Activated gamma-delta T cell (primary cell): ENCODE results near the gene SGMS1.

Source experiments
- DNase-seq: peaks from one replicate; lab custom pipeline; 2025; lab: John Stamatoyannopoulos, UW

The SGMS1 gene

DNA sequence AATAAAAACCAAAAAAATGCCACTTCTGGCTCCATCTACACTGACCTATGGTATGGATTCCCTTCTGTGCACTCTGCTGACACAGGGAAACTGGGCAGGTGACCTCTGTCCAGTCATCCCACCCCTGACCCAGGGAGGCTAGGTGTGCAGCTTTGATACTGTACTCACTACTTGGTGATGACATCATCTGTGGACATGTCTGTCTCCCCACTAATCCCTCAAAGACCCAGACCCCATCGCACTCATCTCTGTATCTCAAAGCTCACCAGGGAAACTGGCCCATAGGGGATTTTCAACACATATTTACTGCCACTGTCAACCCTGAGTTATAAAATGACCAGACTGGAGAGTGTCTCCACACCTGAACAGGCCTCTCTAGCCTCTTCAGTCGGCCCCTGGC lies 10.6 kb downstream of the SGMS1 start:
- no peak for DNase-seq

DNA sequence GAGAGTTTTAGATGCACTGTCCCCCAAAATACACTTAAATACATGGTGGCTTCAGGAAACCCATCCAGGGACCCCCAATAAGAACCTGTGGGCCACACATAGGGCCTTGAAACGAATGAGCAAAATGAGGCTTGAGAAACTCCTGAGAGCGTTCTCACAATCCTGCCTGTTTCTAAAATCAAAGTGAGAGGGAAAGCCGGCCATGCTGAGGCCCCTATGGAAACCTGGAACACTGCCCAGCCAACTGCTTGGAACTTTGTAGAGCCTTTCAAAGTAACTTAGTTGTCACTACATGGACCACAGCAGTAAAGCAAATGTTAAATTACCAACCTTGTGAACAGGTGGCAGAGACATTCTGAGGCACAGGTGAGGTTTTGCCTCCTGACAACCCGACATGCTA lies 13.4 kb downstream of the SGMS1 start:
- no peak for DNase-seq

DNA sequence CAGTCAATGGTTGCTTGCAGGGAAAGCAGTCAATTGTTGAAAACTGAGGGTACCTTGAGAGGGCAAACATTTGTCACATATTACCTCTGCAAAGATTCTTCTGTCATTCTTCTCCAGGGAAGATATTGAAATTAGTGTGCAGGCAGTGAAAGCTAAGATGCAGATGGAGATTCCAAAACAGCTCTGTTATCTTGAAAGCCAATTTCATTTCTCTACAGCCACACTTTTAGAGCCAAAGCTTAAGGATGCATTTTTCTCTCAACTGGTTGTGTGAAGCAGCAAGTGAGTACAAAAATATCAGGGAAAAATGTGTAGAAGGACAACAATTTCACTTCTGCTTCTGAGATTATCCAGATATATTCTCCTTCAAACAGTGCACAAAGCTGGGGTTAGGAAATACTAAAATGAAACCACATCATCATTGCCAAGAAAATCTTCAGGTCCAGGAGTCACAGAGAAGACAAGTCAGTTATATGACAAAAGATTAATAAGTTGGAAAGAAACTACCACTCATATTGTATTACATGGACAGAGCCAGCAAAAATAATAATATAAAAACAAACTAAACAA lies 16.3 kb downstream of the SGMS1 start:
- DNase-seq: no peak

DNA sequence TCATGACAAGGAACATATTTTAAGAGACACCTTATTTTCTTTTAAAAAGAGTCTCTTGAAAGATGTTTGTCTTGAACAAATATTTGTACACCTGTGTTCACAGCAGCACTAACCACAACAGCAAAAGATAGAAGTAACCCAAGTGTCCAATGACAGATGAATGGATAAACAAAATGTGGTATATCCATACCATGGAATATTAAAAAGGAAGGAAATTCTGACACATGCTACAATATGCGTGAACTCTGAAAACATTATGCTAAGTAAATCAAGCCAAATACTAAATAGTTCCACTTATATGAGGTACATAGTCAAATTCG lies 17.8 kb downstream of the SGMS1 start:
- DNase-seq: no peak

DNA sequence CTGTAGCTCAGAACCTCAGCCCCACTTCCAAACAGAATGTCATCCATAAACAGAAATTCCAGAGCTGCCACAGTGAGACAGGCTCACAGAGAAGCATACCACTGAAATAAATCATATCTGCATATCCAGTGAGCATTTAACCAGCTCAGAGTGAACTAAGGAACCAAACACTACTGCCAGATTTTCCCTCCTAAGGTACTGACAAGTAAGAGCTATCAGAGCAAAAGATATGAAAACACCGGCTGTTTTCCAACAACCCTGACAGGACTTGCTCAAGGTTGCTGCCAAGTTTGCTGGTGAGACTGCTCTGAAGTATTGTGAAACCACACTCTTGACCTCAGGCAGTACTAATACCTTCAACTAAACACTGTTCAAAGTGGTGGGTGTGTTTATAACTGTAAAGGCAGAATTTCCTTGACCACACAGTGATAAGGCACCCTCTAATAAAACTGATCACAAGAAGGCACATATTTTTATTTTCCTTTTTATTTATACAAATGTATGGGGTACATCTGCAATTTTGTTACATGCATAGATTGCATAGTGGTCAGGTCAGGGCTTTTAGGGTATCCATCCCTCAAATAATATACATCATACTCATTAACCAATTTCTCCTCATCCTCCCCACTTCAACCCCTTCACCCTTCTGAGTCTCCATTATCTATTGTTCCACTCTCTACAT lies 18.3 kb downstream of the SGMS1 start:
- DNase-seq: no peak

DNA sequence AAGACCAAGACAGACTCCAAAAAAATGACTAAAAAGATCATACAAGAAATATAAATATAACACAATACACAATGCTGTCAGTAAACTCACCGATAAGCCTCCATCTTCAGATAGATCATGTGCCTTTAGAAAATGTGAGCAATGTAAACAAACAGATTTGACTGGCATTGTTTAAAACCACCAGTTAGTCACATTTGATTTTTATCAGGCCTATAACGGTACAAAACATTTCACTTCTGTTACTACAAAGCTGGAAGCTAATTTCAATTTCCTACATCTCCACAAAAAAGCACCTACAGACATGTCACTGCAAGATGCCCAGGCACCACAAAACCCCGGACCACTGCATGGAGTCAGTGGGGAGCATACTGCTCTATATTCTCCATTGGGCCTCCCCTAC lies 18.9 kb downstream of the SGMS1 start:
- no peak for DNase-seq

DNA sequence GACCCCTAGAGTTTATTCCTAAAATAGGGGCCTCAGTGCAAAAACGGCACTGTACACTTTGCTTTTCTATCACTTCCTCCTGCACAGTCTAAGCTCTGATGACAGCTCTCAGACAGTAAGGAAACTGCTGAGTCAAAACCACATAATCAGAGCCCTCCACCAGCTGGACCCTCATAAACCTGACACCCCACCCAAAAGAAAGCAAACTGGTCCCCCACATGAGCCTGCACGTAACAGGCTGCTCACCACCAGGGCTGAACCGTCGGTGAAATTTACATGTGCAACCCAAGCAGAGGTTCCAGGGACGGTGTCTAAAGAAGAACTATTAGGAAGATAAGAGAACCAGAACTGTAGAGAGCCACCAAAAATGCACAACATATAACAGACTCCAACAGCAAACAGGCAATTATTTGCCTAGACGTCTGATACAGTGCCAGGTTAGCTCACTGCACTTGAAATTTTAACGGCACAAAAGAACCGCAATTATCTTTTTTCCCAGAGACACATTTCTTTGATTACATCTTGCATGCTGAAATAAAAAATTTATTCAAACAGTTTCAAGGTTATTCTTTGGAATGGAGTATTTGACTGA lies 19.6 kb downstream of the SGMS1 start:
- DNase-seq: no peak

DNA sequence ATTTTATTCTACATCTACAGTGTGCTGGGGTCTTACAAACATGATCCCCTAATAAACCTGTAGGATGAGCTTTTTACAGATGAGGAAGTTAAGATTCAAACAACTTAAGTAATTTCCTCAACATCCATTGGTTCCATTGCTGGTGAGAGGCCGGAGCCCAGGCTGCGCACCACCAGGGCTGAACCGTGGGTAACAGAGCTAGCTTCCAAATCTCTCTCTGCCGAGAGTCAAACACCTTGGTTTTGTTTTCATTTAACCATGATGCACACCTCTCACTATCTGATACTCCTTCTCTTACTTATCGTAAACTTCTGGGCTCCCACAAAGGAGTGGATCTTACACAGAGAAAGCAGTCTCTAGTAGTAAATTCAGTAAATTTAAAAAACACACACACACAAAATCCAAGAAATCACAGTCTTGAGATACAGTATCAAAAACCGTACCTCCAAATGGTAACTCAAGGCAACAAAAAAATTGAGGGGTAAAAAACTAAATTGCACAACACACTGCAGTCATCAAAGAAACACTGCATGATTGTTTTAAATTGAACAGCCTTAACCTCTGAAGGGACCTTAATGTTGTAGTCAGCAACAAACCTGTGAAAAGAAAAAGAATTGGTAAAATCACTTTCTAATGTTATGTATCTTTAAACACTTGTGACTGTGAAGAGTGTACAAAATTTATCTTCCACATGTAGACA lies 20.5 kb downstream of the SGMS1 start:
- DNase-seq: no peak

DNA sequence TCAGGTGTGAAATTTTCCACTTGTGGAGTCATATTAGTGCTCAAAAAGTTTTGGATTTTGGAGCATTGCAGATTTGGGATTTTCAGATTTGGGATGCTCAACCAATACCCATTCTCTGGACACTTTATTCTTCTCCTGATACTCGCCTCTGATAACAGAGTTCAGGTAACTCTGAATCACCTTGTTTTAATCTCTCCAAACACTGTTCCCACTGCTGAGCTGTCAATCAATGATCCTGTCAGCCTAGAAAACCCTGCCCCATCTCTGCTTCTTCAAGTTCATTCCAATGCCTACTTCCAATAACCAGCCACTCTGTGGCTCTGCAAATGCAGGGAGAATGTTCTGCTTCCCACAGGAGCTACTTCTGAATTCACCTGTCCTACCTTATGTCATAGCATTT lies 21.8 kb downstream of the SGMS1 start:
- no peak for DNase-seq

DNA sequence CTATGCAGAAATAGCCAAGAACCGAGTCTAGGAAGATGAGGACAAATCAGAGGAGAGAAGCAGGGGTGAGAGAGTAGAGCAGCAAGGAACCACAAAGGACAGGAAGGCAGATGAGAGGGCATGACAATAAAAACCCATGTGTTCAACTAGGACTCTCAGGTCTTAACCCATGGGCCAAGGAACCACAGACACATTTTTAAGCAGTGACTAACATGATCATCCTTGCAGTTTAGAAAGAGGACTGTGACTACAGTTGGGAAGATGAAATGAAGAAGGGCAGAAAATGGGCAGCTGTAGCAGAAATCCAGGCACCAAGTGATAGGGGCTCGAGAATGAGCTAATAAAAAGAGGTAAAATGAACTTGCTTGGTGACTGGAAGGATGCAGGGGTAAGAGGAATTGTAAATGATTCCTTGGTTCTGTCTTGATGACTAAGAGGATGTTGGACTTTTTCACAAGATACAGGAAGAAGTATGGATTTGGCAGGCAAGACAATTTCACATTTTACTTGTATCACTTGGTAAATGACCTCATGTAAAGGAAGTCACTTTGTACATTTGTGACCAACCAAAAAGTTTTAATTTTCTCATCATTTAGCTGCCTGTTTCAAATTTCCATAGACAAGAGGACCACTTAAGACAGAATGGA lies 22.8 kb downstream of the SGMS1 start:
- DNase-seq: no peak

DNA sequence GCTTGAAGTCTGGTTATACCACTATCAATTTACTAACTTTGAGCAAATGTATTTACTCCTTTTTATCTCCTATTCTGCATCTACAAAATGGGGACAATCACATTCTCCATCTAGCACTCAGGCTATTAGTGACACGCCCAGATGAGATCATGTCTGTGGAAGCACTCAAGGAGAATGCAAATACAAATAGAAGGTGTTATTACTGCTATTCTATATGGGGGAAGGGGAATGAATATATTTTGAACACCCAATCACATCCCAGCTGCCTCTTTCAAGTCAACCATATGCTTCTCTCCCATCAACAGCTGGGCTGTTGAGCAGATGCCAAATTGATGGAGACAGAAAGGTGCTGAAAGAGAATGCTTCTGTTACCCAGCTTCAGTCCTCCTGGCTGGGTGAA lies 23.5 kb downstream of the SGMS1 start:
- no peak for DNase-seq

DNA sequence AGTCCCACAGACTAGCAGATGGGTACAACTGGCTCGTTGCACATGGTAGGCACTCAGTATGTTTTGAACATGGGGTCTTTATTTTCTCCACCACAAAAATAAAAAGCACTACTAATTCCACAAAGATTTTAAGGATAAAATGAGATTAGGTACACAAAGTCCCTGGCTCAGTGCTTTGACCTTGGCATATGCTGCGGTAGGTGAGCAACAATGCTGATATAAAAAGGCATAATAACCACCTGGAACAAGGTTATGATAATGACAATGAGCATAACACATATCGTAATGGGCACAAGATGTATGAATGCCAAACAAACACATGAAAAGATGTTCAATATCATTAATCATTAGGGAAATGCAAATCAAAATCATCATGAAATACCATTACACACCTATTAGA lies 26.9 kb downstream of the SGMS1 start:
- no peak for DNase-seq

DNA sequence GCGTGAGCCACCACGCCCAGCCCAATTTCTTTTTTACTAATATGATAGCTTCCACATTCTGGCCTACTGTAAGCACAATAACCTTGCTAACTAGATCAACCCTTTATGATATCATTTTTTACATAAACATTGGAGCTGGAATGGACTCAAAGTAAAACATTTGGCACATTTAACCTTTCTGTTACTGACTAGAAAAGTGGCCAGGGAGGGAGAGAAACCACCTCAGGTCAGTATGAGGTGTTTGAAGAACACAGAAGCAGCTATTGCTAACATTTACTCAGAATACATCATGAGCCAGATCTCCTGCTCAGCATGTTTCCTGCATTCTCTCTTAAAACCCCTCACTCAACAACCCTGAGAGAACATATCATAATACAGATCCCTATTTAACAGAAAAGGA lies 27.3 kb downstream of the SGMS1 start:
- DNase-seq: no peak

DNA sequence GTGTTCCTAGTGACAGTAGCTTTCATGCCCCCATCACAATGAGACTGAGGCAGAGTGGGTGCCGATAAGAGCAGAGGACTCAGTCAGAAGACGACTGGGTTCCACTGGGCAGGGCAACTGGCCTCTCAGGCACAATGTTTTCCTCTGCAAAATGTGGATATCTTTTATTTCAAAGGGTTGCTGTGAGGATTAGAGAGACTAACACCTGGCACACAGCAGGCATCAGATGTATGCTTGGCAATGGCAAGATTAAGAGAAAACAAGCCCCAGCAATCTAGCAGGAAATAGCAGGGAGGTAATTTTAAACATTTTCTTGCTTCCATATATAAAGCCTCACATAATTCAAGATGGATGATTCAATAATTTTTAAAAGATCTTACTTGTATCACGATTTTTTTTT lies 28.0 kb downstream of the SGMS1 start:
- DNase-seq: no peak

DNA sequence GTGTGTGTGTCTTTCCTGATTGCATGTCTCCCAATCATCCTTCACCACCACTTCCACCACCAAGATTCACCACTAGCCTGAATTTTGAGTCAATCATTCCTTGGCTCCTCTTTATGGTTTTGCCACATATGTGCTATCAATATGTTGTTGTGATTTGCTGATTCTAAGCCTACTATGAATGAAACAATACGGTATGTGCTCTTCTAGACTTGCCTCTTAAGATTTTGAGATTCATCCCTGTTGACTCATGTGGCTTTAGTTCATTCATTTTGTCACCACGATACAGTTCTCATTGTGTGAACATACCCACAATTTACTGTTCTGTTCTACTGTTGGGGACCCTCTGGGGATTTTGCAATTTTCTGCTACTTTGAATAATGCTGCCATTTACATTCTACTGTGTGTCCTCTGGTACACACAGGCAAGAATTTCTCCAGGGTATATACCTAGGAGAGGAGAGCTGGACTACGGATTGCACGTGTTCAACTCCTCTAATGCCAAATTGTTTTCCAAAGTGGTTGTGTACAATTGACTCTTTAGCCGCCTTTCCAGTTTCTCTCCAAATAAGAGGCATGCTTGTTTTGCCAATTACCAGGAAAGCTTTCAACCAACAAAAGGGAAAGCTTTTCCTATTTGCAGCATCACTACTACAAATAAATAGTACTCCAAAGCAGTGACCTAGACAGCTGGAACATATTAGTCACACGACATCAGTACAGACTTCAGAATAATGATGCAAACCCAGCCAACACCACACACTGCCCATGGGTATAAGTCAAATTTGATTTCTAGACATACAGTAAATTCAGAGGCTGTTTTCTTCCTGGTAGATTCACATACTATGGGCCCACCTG lies 30.0 kb downstream of the SGMS1 start:
- no peak for DNase-seq

DNA sequence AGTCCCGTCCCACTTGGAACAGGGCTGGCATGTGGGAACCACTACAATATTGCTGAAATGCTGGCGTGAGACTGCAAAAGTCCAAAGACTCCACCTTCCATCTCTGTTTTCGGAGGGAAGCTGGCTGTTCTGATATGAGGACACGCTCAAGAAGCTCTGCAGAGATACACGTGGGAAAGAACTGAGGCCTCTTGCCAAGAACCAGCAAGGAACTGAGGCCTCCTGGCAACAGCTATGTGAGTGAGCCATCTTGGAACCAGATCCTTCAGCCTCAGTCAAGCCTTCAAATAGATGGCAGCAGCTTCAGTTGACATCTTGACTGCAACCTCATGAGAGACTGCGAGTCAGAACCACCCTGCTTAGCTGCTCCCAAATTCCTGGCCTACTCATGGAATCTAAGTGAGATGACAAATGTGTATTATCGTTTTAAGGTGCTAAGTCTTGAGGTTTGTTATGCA lies 30.8 kb downstream of the SGMS1 start:
- DNase-seq: no peak

DNA sequence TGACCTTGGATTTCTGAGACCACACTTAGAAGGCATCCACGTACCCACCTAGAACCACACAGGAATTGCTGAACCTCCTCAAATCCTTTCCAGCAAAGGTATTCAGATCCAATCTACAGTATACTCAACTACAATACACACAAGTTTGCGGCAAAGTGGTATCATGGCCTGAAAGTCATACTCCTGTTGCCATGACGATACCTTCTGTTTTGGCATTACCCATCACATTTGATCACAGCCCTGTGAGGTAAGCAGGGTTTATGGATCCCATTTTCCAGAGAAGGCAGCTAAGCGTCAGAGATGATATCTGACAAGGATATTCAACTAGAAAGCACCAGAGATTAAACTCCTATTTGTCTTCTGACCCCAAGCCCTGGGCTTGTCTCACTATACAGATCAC lies 32.8 kb downstream of the SGMS1 start:
- no peak for DNase-seq

DNA sequence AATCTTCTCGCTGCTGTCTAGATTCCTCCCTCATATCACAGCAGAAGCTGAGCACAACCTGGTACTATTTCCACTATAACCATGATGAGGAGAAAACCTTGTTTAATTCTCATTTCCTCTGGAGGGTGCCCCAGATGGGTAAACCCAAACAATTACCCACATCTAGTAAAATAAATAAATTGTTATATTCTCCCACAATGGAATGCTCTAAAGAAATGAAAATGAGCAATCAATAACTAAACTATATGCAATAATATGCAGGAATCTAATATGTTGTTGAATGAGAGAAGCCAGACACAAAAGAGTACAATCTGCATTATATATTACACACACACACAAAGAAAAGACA lies 37.0 kb downstream of the SGMS1 start:
- no peak for DNase-seq

DNA sequence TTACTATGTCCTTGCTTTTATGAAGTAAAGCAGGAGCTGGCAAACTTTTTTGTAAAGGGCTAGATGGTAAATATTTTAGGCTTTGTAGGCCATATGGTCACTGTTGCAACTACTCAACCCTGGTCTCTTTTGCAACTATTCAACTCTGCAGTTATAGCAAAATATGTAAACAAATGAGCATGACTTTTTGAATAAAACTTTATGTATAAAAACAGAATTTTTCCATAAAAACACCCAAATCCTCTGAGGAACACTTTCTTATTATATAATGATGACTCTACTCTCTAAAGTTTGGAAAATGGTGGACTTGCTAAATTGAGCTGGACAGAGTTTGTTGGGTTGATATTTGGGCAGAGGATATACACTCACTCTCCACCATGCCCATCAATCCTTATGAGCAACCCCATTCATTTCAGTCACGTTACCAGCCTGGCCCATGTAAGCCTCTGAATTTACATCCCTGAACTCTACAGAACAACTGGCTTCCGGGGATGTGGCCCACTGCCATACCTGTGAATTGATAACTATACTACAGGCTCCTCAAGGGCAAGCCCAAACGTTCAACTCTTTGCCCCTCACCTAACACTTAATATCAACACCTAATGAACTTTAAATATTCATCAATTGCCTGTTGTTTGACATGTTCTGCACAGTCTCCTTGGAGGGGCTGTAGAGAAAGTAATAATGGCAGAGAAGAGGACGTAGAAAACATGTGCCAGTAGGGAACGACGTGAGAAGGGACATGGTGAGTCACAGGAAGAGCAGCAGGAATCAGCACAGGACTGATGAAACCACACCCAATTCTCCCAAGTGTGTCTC lies 37.6 kb downstream of the SGMS1 start:
- DNase-seq: no peak

DNA sequence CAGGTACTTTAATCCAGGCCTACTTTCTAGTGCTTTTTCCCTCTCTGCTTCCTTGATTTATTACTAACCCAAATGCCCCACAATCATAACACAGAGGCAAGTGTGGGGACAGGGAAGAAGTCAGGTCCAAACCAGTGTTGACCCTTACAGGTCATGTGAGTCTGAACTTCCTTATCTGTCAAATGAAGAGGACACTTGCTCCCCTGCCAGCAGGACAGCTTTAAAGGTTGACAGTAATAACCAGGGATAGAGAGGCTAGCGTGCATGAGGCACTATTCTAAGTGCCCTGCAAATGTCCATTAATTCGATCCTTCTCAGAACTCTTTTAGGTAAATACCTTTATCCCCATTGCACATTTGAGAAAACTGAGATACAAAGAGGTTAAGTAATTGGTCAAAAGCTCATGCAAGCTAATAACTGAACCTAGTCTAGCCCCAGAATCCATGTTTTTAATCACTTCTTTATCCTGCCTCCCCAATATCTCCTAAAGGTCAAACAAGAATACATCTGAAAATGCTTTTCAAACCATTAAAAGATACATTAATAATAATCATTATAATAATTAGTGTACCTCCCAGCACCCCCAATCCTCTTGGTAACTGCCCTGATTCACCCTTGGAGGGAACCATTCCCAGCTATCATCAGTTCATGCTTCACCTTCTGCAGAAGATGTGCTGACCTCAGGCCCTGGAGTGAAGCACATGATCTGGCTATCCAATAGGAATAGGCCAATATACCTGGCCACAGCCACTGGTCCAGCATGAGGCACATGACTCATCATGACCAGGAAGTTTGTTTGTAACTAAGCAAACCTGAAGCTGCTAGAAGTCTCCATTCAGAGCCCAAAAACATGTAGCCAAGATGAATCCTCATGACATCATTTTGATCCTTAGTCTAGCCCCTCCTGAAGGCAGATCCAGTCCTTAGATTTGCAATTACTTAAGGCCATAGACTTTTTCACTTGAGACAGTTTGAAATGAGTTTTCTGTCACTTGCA lies 40.7 kb downstream of the SGMS1 start:
- no peak for DNase-seq
